IPS DF 4.7 (cell line): ENCODE data around the gene SMLR1.

ENCODE experiments used
- DNase-seq: peaks from one replicate; pipeline ENCODE4 v3.0.0-alpha.2; 2013; ENCODE audit warnings: low spot score; ENCODE audit errors: extremely low read depth

SMLR1 gene

DNA sequence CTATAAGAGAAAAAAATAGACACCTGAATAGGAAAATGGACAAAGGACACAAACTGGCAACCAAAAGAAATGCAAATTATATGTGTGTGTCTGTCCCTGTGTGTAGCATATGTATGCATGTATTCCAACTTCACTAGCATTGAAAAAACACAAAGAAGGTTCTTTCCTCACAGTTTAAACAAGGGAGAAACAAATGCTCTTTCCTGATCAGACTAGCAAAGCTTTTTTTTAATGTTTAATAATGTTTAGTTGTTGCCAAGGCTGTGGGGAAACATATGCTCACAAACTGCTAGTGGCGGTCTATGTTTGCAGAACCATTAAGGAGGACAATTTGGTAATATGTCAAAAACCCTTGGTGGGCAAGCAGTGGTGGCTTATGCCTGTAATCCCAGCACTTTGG lies 22.4 kb downstream of the SMLR1 start:
- DNase-seq, result no peak

DNA sequence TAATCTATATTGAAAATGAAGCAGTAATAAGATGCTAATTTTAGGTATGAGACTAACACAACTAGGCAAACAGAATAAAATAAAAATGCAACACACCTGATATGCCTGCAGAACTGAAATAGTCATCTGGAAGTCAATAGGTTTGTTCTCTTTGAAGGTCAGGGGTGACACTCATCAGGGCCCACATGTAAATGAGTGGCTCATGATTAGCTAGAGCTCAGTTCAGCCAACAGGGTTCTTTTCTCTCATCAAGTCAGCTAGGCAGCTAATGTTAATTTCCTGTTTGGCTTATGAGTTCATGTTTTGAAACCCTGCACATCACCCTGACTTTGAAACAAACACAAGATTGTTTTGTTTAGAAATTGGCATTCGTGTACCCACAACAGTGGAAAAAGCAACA lies 23.8 kb downstream of the SMLR1 start:
- DNase-seq, result no peak

GRCh38 chr6:130852844-130853554 lies 25.8 kb downstream of the SMLR1 start:
- DNase-seq, result no peak

GRCh38 chr6:130853555-130854183 lies 26.5 kb downstream of the SMLR1 start:
- DNase-seq, result no peak

DNA sequence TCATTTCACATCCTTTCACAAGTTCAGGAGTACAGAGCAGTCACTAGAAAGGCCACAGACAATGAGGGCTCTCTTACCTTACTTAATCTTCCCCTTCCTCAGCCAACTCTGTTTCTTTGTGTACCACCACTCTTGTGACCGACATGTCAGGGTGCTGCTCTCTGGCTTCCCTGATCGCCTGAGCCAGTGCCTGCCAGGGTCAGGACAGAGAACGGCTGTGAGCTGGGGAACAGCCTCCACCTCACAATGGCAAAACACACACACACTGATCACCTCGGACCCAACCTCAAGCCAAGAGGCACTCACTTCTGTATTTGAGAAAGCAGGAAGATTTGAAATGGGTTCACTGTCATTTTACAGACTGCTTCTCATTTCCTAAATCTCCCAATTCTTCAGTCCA lies 30.8 kb downstream of the SMLR1 start:
- no peak for DNase-seq

DNA sequence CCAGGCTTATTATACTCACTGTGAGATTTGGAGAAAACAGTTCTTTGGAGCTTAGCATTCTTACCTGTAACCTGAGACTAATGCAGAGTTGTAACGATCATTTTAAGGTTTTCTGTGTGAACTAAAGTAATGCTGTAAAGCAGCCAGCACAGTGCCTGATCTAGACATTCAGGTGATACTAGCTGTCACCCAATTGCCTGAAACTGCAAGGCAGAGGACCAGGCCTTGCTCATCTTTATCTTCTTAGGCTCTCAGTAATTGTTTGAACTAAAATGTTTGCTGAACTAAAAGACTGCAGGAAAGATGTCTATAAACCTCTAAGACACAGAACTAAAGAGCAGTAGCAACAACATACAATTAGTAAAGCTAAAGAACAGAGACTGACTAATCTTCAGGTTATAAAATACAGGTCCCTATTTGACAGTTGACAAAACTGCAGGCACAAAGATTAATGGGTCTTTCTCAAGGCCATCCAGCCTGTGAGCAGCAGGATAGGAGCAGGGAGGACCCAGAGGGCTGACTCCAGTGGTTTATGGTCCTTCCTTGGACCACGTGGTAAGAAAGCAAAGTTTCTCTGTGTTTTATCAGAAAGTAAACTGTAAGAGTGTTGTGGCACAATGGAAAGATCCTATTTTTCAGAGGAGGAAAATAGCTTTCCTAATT lies 31.4 kb downstream of the SMLR1 start:
- DNase-seq, result no peak

GRCh38 chr6:130859161-130859867 lies 32.1 kb downstream of the SMLR1 start:
- DNase-seq, result no peak

- no peak for DNase-seq
Observed at GRCh38 chr6:130862370-130862769, 35.2 kb downstream of the SMLR1 start.

DNA sequence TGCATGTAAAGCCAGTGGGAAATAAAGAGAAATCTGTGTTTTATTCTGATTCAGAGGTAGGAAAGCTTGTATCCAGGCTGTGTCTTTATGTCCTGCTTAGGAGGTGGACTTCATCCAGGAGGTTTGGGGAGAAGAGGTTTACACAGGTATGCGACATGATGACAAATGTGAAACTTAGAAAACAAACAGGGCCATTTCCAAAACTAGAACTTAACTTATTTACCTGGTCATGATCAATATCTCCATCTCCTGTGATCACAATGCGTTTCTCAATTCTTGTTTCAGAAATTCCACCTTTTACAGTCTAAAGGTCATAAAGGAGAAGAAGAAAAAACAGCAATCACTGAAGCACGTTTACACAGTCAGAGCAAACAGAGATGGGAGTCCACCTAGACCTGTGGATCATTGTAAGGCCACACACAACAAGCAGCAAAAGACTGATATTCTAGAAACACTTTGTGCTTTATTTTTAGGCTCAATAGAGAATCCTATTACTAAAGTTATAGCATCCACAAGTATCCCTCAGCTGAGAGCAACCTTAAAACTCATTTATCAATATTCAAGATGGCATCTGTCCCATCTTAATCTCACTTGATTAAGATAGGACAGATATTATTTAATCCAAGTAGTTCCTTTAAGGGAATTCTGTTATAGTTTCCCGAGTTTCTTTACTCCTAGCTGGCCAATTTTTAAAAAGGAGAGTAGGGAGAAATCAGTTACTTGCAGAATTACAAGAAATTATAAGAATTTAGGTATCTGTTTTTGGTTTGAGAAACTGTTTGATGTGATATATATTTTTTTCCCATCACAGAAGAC lies 36.4 kb downstream of the SMLR1 start:
- DNase-seq, result no peak

- DNase-seq, result no peak
Observed at GRCh38 chr6:130864344-130864743, 37.1 kb downstream of the SMLR1 start.

DNA sequence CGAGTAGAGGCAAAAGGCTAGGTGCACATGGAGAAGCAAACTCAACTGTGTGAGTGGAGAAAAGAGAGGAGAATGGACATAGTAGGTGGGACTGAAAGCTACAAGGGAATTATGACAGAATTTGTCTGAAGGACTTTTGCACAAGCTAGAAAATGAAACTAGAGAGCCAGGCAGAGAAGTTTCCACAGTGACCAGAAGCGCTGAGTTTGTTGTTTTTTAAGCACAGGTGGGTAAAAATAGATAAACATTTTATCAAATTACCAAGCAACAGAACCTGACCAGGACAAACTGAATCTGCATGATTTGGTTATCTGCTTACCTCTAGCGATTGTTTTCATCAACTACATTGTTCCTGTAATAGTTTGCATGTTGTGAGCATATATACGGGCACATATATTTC lies 38.6 kb downstream of the SMLR1 start:
- no peak for DNase-seq

- DNase-seq, result no peak
Observed at GRCh38 chr6:130869681-130870080, 42.5 kb downstream of the SMLR1 start.

GRCh38 chr6:130870179-130870880 lies 43.1 kb downstream of the SMLR1 start:
- no peak for DNase-seq

- peak; percentile 36 for DNase-seq
Observed at GRCh38 chr6:130872250-130873095, 45.3 kb downstream of the SMLR1 start.

GRCh38 chr6:130873746-130874145 lies 46.5 kb downstream of the SMLR1 start:
- DNase-seq, result no peak

DNA sequence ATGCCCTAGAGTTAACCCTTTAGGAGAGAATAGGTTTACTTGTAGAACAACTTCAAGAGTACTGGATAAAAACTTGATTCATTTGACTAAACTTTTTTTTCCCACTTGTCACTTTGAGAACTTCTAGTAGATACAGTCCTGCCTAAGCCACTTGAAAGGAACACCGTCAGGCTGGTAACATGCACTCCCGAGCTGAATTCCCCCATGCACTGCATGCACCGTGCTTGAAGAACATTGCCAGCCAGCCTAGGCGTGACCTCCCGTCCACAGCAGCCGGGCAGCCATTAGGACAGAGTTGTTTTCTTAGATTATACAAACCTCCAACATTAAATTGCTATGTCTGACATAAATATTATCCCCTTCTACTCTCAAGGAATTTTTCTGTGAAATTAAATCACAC lies 52.6 kb downstream of the SMLR1 start:
- DNase-seq, result no peak

DNA sequence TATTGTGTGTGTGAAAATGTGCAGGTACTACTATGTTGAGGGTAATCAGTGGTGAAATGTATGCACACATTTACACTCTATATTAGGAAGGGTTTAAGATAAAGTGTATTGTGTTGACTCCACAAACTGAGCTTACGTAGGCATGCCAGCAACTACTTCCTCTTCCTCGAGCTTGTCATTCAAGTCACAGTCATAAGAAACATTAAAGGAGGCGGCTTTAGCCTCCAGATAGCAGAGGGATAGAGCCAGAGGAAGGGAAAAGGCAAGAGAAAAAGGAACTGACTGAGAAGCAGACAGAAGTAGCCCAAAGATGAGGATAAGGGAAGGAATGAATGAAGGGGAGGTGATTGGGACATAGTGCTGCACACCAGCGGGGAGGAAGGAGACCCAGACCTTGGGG lies 55.2 kb downstream of the SMLR1 start:
- DNase-seq, result no peak

- peak; percentile 82 for DNase-seq
Observed at GRCh38 chr6:130885392-130886192, 58.4 kb downstream of the SMLR1 start.
